A673 (cell line): Measurements from ENCODE around the gene ZNRF2. TPM values are rescaled to one million over a fixed set of nuclear protein-coding genes. Genes with fewer than 3 reads are reported as not detected.

Source experiments
- BruUV-seq: library from RNA; stranded (reverse); fragments of 400-500 nt; replicated peaks from 2 replicates; lab custom pipeline; 2021; lab: Mats Ljungman, UMichigan
- CTCF ChIA-PET: fragments of 300-600 bp; sonication (Branson Sonifier 250); formaldehyde crosslinking; loops from one replicate; lab custom pipeline; 2022; ENCODE audit warnings: antibody characterized with exemption; lab: Charles Lee
- POLR2A ChIA-PET: fragments of 300-600 bp; sonication (Branson Sonifier 250); formaldehyde crosslinking; loops from one replicate; lab custom pipeline; 2022; ENCODE audit warnings: antibody characterized with exemption; ENCODE audit not compliant: low non-redundant PET; lab: Charles Lee
- DNase-seq: peaks from one replicate; pipeline ENCODE4 v3.0.0-alpha.2; 2015; ENCODE audit warnings: low spot score
- H3K27ac ChIP-seq: fragments of 200-600 bp; sonication (generic); 2 replicates; pipeline ENCODE4 v1.5.1; 2016; ENCODE audit warnings: mixed run types, low read depth, mild to moderate bottlenecking, mixed read lengths, antibody characterized with exemption, low read length; ENCODE audit not compliant: poor library complexity, severe bottlenecking
- H3K27me3 ChIP-seq: fragments of 200-600 bp; sonication (generic); replicated peaks from 2 replicates; pipeline ENCODE4 v1.6.1; 2017; ENCODE audit warnings: mixed run types, low read depth, mild to moderate bottlenecking, mixed read lengths, antibody characterized with exemption, low read length; ENCODE audit not compliant: insufficient read depth, poor library complexity
- H3K36me3 ChIP-seq: fragments of 200-600 bp; sonication (generic); 2 replicates; pipeline ENCODE4 v1.6.1; 2016; ENCODE audit warnings: mixed run types, mild to moderate bottlenecking, mixed read lengths, antibody characterized with exemption, low read length; ENCODE audit not compliant: insufficient read depth, poor library complexity, severe bottlenecking
- H3K4me1 ChIP-seq: fragments of 200-600 bp; sonication (generic); 2 replicates; pipeline ENCODE4 v1.6.1; 2017; ENCODE audit warnings: mixed run types, mild to moderate bottlenecking, mixed read lengths, antibody characterized with exemption, low read length; ENCODE audit not compliant: insufficient read depth, poor library complexity, severe bottlenecking
- H3K4me3 ChIP-seq: fragments of 200-600 bp; sonication (generic); 2 replicates; pipeline ENCODE4 v1.5.1; 2016; ENCODE audit warnings: low read depth, mixed run types, mild to moderate bottlenecking, mixed read lengths, low read length; ENCODE audit not compliant: poor library complexity, severe bottlenecking
- H3K9me3 ChIP-seq: fragments of 200-600 bp; sonication (generic); 2 replicates; pipeline ENCODE4 v1.6.1; 2016; ENCODE audit warnings: mixed run types, low read depth, mild to moderate bottlenecking, mixed read lengths, antibody characterized with exemption, low read length; ENCODE audit not compliant: poor library complexity, severe bottlenecking
- CTCF ChIP-seq: fragments of 300-800, 200-600 bp; sonication (generic); conservative IDR thresholded peaks from 2 replicates; pipeline ENCODE4 v1.5.1; 2017; ENCODE audit warnings: low read depth, mild to moderate bottlenecking, antibody characterized with exemption, low read length, moderate library complexity, mixed read lengths
- EZH2 ChIP-seq: fragments of 200-600 bp; sonication (generic); IDR thresholded peaks from 2 replicates; pipeline ENCODE4 v1.6.1; 2017; ENCODE audit warnings: borderline replicate concordance, low read depth, mild to moderate bottlenecking, mixed read lengths, antibody characterized with exemption, low read length; ENCODE audit not compliant: poor library complexity, severe bottlenecking
- intact Hi-C: fragments of 100-400 bp; cut with micrococcal nuclease; formaldehyde crosslinking; loops from one replicate; pipeline ENCODE4 v1.10.0; 2022; ENCODE audit not compliant: unreplicated experiment
- total RNA-seq: library from RNA; stranded (reverse); gene quantifications from 2 replicates; pipeline ENCODE4 v1.2.3, GENCODE V29; 2021

Gene ZNRF2
- total RNA-seq, 1 experiment from 2014 or later: 8.1 TPM

GRCh38 chr7:30344513-30344912 is 60.1 kb downstream of the ZNRF2 start:
- ChIA-PET POLR2A (interaction anchor here (0.6 kb wide), 1 partner anchor 50 kb away, joined by 3 read pairs; no protein-coding TSS in a partner anchor), CTCF (no interaction called here)
- Histone ChIP-seq H3K4me3 (no peak overlapping the region), H3K27me3 (no peaks in the 10 kb centered on the region), H3K9me3 (no peaks in the 10 kb centered on the region), H3K4me1 (peaks cover 40% of the 10 kb centered on the region), H3K36me3 (no peaks in the 10 kb centered on the region), H3K27ac (peak overlapping the region; percentile 22)
- intact Hi-C loops: no loop called here
- TF ChIP-seq CTCF (no peak), EZH2 (no peak)
- no peak for DNase-seq
- no TSS peak for BruUV-seq

- no peak for DNase-seq
- CTCF ChIA-PET: interaction anchor here (0.7 kb wide), 1 partner anchor 18 kb away, joined by 3 read pairs; no protein-coding TSS in a partner anchor
- TF ChIP-seq EZH2: no peak
- no peak for TF ChIP-seq CTCF
- intact Hi-C loops: loop anchor here (5.0 kb wide), 1 partner anchor 60 kb away; no protein-coding TSS in a partner anchor
- BruUV-seq: no TSS peak
- H3K4me1 ChIP-seq: peaks cover 67% of the 10 kb centered on the region
- POLR2A ChIA-PET: no interaction called here
- no peak overlapping the region for H3K4me3 ChIP-seq
- H3K27ac ChIP-seq: peak overlapping the region; percentile 76
- H3K9me3 ChIP-seq: no peaks in the 10 kb centered on the region
- H3K27me3 ChIP-seq: no peaks in the 10 kb centered on the region
- no peaks in the 10 kb centered on the region for H3K36me3 ChIP-seq
Measured at GRCh38 chr7:30347226-30348082, 63.1 kb downstream of the ZNRF2 start.

GRCh38 chr7:30348083-30348560 is 63.7 kb downstream of the ZNRF2 start:
- intact Hi-C loops: loop anchor here (5.0 kb wide), 1 partner anchor 61 kb away; no protein-coding TSS in a partner anchor
- POLR2A ChIA-PET: no interaction called here
- peak; percentile 82 for DNase-seq

More at GRCh38 chr7:30348083-30348560, 63.7 kb downstream of the ZNRF2 start:
- TF ChIP-seq EZH2: no peak
- no peak for TF ChIP-seq CTCF
- Histone ChIP-seq H3K27ac (peak overlapping the region; percentile 76), H3K4me1 (peaks cover 74% of the 10 kb centered on the region), H3K27me3 (no peaks in the 10 kb centered on the region), H3K36me3 (no peaks in the 10 kb centered on the region), H3K9me3 (no peaks in the 10 kb centered on the region), H3K4me3 (peak overlapping the region; percentile 10)
- no TSS peak for BruUV-seq
- CTCF ChIA-PET: interaction anchor here (0.6 to 0.7 kb wide), 2 partner anchors 17 to 47 kb away, joined by 3 to 6 read pairs; no protein-coding TSS in a partner anchor
